ENCODE measurements around the gene AZI2. TPM values are rescaled to one million over a fixed set of nuclear protein-coding genes. Genes with fewer than 3 reads are reported as not detected.

Gene AZI2
- total RNA-seq, 1 donor from 2014 or later: 25.1 TPM

- H3K4me3 ChIP-seq (ENCODE audit: low read length in 3 of 3): no peak overlapping the region
- H3K27me3 ChIP-seq (ENCODE audit: control insufficient read depth in 3 of 3, insufficient read depth in 3 of 3, low read length in 3 of 3): no peaks in the 10 kb centered on the region
- H3K9ac ChIP-seq (ENCODE audit: low read depth in 1 of 3, low read length in 3 of 3): no peak overlapping the region
- H3K36me3 ChIP-seq (ENCODE audit: control insufficient read depth in 3 of 3, insufficient read depth in 3 of 3, low read length in 3 of 3): peaks cover 0 to 5% (median 3%) of the 10 kb centered on the region in 3 donors
- no peaks in the 10 kb centered on the region for H3K4me1 ChIP-seq (ENCODE audit: control insufficient read depth in 3 of 3, insufficient read depth in 3 of 3, low read length in 3 of 3)
- no peak overlapping the region for H3K27ac ChIP-seq (ENCODE audit: low read depth, low read length)
- peaks cover 0 to 3% (median 3%) of the 10 kb centered on the region in 3 donors for H3K9me3 ChIP-seq (ENCODE audit: control insufficient read depth in 3 of 3, low read length in 3 of 3)
These were observed 62.0 kb downstream of the AZI2 start for GRCh38 chr3:28286595-28286994.

DNA sequence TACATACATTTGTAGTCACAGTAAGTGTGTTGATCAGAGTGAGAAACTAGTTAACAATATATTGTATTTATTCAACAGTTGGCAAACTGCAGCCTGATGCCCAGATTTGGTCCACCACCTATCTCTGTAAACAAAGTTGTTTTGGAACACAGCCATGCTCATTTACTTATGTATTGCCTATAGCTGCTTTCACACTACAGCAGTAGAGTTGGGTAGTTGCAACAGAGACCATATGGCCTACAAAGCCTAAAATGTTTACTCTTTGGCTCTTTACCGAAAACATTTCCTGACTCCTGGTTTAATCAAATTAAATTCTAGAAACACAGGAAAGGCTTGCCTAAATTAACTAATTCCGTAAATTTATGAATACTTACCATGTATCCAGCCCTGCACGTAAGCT, 67.8 kb downstream of the AZI2 start:
- H3K4me3 ChIP-seq (ENCODE audit: low read length in 3 of 3): no peak overlapping the region

DNA sequence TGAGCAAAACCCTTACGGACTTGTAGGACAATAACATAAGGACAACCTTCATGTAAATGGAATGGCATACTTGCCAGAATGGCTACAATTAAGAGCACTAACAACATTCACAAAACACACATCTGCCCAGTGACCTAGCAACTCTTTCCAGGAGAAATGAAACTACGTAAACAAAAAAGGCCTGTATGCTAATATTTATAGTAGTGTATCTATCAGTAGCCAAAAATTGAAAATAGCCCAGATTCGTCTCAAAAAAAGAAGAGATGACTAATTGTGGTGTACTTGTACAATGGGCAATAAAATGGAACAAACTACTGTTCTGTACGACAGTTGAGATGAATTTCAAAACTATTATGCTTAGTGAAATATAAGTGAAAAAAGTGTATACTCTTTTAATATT, 68.9 kb downstream of the AZI2 start:
- Histone ChIP-seq H3K4me1 (ENCODE audit: control insufficient read depth in 3 of 3, insufficient read depth in 3 of 3, low read length in 3 of 3) (no peaks in the 10 kb centered on the region), H3K27me3 (ENCODE audit: control insufficient read depth in 3 of 3, insufficient read depth in 3 of 3, low read length in 3 of 3) (no peaks in the 10 kb centered on the region), H3K4me3 (ENCODE audit: low read length in 3 of 3) (no peak overlapping the region), H3K36me3 (ENCODE audit: control insufficient read depth in 3 of 3, insufficient read depth in 3 of 3, low read length in 3 of 3) (peaks cover 0 to 8% (median 3%) of the 10 kb centered on the region in 3 donors), H3K27ac (ENCODE audit: low read depth, low read length) (no peak overlapping the region), H3K9me3 (ENCODE audit: control insufficient read depth in 3 of 3, low read length in 3 of 3) (no peaks in the 10 kb centered on the region), H3K9ac (ENCODE audit: low read depth in 1 of 3, low read length in 3 of 3) (no peak overlapping the region)

More for the DNA sequence above, 67.8 kb downstream of the AZI2 start:
- H3K4me1 ChIP-seq (ENCODE audit: control insufficient read depth in 3 of 3, insufficient read depth in 3 of 3, low read length in 3 of 3): no peaks in the 10 kb centered on the region
- no peaks in the 10 kb centered on the region for H3K27me3 ChIP-seq (ENCODE audit: control insufficient read depth in 3 of 3, insufficient read depth in 3 of 3, low read length in 3 of 3)
- peaks cover 0 to 3% (median 0%) of the 10 kb centered on the region in 3 donors for H3K36me3 ChIP-seq (ENCODE audit: control insufficient read depth in 3 of 3, insufficient read depth in 3 of 3, low read length in 3 of 3)
- no peaks in the 10 kb centered on the region for H3K9me3 ChIP-seq (ENCODE audit: control insufficient read depth in 3 of 3, low read length in 3 of 3)
- H3K27ac ChIP-seq (ENCODE audit: low read depth, low read length): no peak overlapping the region
- no peak overlapping the region for H3K9ac ChIP-seq (ENCODE audit: low read depth in 1 of 3, low read length in 3 of 3)

GRCh38 chr3:28278918-28279317, 69.7 kb downstream of the AZI2 start:
- peaks cover 0 to 8% (median 3%) of the 10 kb centered on the region in 3 donors for H3K36me3 ChIP-seq (ENCODE audit: control insufficient read depth in 3 of 3, insufficient read depth in 3 of 3, low read length in 3 of 3)
- H3K27me3 ChIP-seq (ENCODE audit: control insufficient read depth in 3 of 3, insufficient read depth in 3 of 3, low read length in 3 of 3): no peaks in the 10 kb centered on the region
- H3K27ac ChIP-seq (ENCODE audit: low read depth, low read length): no peak overlapping the region
- H3K9ac ChIP-seq (ENCODE audit: low read depth in 1 of 3, low read length in 3 of 3): no peak overlapping the region
- H3K9me3 ChIP-seq (ENCODE audit: control insufficient read depth in 3 of 3, low read length in 3 of 3): no peaks in the 10 kb centered on the region
- H3K4me3 ChIP-seq (ENCODE audit: low read length in 3 of 3): no peak overlapping the region
- no peaks in the 10 kb centered on the region for H3K4me1 ChIP-seq (ENCODE audit: control insufficient read depth in 3 of 3, insufficient read depth in 3 of 3, low read length in 3 of 3)

DNA sequence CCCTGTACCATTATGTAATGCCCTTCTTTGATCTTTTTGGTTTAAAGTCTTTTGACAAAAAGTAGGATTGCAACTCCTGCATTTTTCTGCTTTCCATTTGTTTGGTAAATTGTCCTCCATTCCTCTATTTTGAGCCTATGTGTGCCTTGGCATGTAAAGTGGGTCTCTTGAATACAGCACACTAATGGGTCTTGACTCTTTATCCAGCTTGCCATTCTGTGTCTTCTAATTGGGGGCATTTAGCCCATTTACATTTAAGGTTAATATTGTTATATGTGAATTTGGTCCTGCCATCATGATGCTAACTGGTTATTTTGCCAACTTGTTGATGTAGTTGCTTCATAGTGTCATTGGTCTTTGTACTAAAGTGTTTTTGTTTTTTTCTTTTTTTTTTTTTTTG, 74.8 kb downstream of the AZI2 start:
- H3K27ac ChIP-seq (ENCODE audit: low read depth, low read length): no peak overlapping the region
- H3K4me1 ChIP-seq (ENCODE audit: control insufficient read depth in 3 of 3, insufficient read depth in 3 of 3, low read length in 3 of 3): no peaks in the 10 kb centered on the region
- no peaks in the 10 kb centered on the region for H3K27me3 ChIP-seq (ENCODE audit: control insufficient read depth in 3 of 3, insufficient read depth in 3 of 3, low read length in 3 of 3)
- H3K36me3 ChIP-seq (ENCODE audit: control insufficient read depth in 3 of 3, insufficient read depth in 3 of 3, low read length in 3 of 3): peaks cover 3 to 15% (median 6%) of the 10 kb centered on the region in 3 donors
- no peak overlapping the region for H3K4me3 ChIP-seq (ENCODE audit: low read length in 3 of 3)
- no peak overlapping the region for H3K9ac ChIP-seq (ENCODE audit: low read depth in 1 of 3, low read length in 3 of 3)
- peaks cover 0 to 3% (median 2%) of the 10 kb centered on the region in 3 donors for H3K9me3 ChIP-seq (ENCODE audit: control insufficient read depth in 3 of 3, low read length in 3 of 3)

Other genes with a start within 250 kb of the AZI2 start
- gene CMC1, start 107.2 kb downstream of the AZI2 start, total RNA-seq: 5.2 TPM
- gene ZCWPW2, start 103 bp downstream of the AZI2 start, total RNA-seq: 2.1 TPM